GM12801 (cell line): Measurements from ENCODE around the gene DLEC1.

Experiments
- CTCF ChIP-seq: IDR thresholded peaks from one replicate; pipeline ENCODE4 v1.5.1; 2011; ENCODE audit warnings: control low read depth; ENCODE audit not compliant: insufficient read length; ENCODE audit errors: extremely low read depth

Gene DLEC1

GRCh38 chr3:38121832-38122461, 82.9 kb downstream of the DLEC1 start:
- no peak for TF ChIP-seq CTCF

GRCh38 chr3:38122712-38123290, 83.8 kb downstream of the DLEC1 start:
- no peak for TF ChIP-seq CTCF

GRCh38 chr3:38124324-38125122, 85.5 kb downstream of the DLEC1 start:
- TF ChIP-seq CTCF = no peak

- TF ChIP-seq CTCF = no peak
Observed at GRCh38 chr3:38125305-38126120, 86.5 kb downstream of the DLEC1 start.

GRCh38 chr3:38126121-38126892, 87.3 kb downstream of the DLEC1 start:
- TF ChIP-seq CTCF = no peak

GRCh38 chr3:38127611-38128302, 88.7 kb downstream of the DLEC1 start:
- no peak for TF ChIP-seq CTCF
